H1 (cell line): ENCODE measurements around the gene CRTAP. TPM values are rescaled to one million over a fixed set of nuclear protein-coding genes. Genes with fewer than 3 reads are reported as not detected.

Experiments
- CTCF ChIA-PET: fragments of 300-600 bp; sonication (Branson Sonifier 250); formaldehyde crosslinking; loops from one replicate; lab custom pipeline; 2021; ENCODE audit not compliant: partially characterized antibody; lab: Charles Lee
- POLR2A ChIA-PET: fragments of 300-600 bp; sonication (Branson Sonifier 250); formaldehyde crosslinking; loops from one replicate; lab custom pipeline; 2021; ENCODE audit warnings: inconsistent platforms; ENCODE audit not compliant: partially characterized antibody; lab: Charles Lee
- DNase-seq, 2 experiments: peaks; one replicate each; pipeline versions ENCODE4 v3.0.0 to v3.0.0-alpha.2; 2010 to 2022; ENCODE audit warnings: low spot score in 2 of 2, low read depth in 1 of 2, mixed read lengths in 1 of 2
- FAIRE-seq: peaks from 2 replicates; lab custom pipeline; 2011; peaks lifted over from hg19 to GRCh38; lab: Jason Lieb, UNC
- H2AFZ ChIP-seq: 2 replicates; pipeline ENCODE4 v1.8.1; 2012; ENCODE audit warnings: low read length, inconsistent platforms
- H2AK5ac ChIP-seq: 2 replicates; pipeline ENCODE4 v1.6.1; 2013; ENCODE audit warnings: low read depth, low read length
- H2BK120ac ChIP-seq: replicated peaks from 2 replicates; pipeline ENCODE3; 2013; ENCODE audit warnings: low read depth, low read length, inconsistent platforms
- H2BK12ac ChIP-seq: 2 replicates; pipeline ENCODE4 v1.6.1; 2013; ENCODE audit warnings: low read depth, low read length
- H2BK15ac ChIP-seq: 2 replicates; pipeline ENCODE4 v1.6.1; 2013; ENCODE audit warnings: low read length
- H2BK20ac ChIP-seq: 2 replicates; pipeline ENCODE4 v1.6.1; 2013; ENCODE audit warnings: low read length
- H2BK5ac ChIP-seq: 2 replicates; pipeline ENCODE4 v1.6.1; 2013; ENCODE audit warnings: low read depth, low read length
- H3K14ac ChIP-seq: 2 replicates; pipeline ENCODE4 v1.6.1; 2013; ENCODE audit warnings: inconsistent platforms; ENCODE audit not compliant: insufficient read length
- H3K18ac ChIP-seq: 2 replicates; pipeline ENCODE4 v1.6.1; 2013; ENCODE audit warnings: low read length; ENCODE audit errors: extremely low read depth
- H3K23ac ChIP-seq: 2 replicates; pipeline ENCODE4 v1.6.1; 2013; ENCODE audit warnings: inconsistent platforms; ENCODE audit not compliant: insufficient read length
- H3K23me2 ChIP-seq: 2 replicates; pipeline ENCODE4 v1.6.1; 2013; ENCODE audit warnings: low read depth, low read length
- H3K27ac ChIP-seq: 2 replicates; pipeline ENCODE4 v1.6.1; 2011; ENCODE audit warnings: low read depth, low read length, inconsistent platforms
- H3K27me3 ChIP-seq, 4 experiments: replicated peaks in 1 of 4; 1 replicate in 1 of 4; 2 replicates in 3 of 4; pipeline versions ENCODE4 v1.6.1 to v1.8.1; 2011 to 2013; ENCODE audit warnings: low read length in 3 of 4, mild to moderate bottlenecking in 3 of 4, inconsistent platforms in 2 of 4, mixed read lengths in 2 of 4, moderate library complexity in 1 of 4; ENCODE audit not compliant: control insufficient read depth in 3 of 4, insufficient read depth in 3 of 4; ENCODE audit errors: extremely low read depth in 1 of 4
- H3K36me3 ChIP-seq, 4 experiments: 2 replicates each; pipeline versions ENCODE4 v1.6.1 to v1.8.1; 2011 to 2013; ENCODE audit warnings: mild to moderate bottlenecking in 4 of 4, low read length in 3 of 4, moderate library complexity in 2 of 4, control low read depth in 1 of 4, inconsistent platforms in 1 of 4; ENCODE audit not compliant: insufficient read depth in 4 of 4, control insufficient read depth in 2 of 4
- H3K4ac ChIP-seq: replicated peaks from 2 replicates; pipeline ENCODE3; 2013; ENCODE audit warnings: low read length, low read depth, mixed read lengths, inconsistent platforms; ENCODE audit not compliant: insufficient read length
- H3K4me1 ChIP-seq, 4 experiments: replicated peaks in 1 of 4; 1 replicate in 1 of 4; 2 replicates in 3 of 4; pipeline versions ENCODE4 v1.6.1 to v1.8.1; 2011 to 2013; ENCODE audit warnings: low read length in 3 of 4, inconsistent platforms in 2 of 4, mixed read lengths in 1 of 4; ENCODE audit not compliant: insufficient read depth in 4 of 4, control insufficient read depth in 3 of 4
- H3K4me2 ChIP-seq, 2 experiments: 2 replicates each; pipeline versions ENCODE4 v1.6.1 to v1.8.1; 2011 to 2013; ENCODE audit warnings: low read depth in 2 of 2, low read length in 2 of 2, control low read depth in 1 of 2, inconsistent platforms in 1 of 2, mild to moderate bottlenecking in 1 of 2; ENCODE audit not compliant: insufficient read depth in 1 of 2
- H3K4me3 ChIP-seq, 4 experiments: fragments of 200-600, 300-600 bp in 1 of 4; sonication (generic), shearing (Covaris generic), sonication (Bioruptor Twin) in 1 of 4; 2 replicates each; pipeline versions ENCODE4 v1.5.1 to v1.8.1; 2011 to 2016; ENCODE audit warnings: low read length in 4 of 4, low read depth in 3 of 4, control low read depth in 2 of 4, inconsistent platforms in 2 of 4, mild to moderate bottlenecking in 2 of 4, mixed read lengths in 1 of 4, moderate library complexity in 1 of 4; ENCODE audit not compliant: insufficient read depth in 2 of 4; ENCODE audit errors: extremely low read depth in 1 of 4
- H3K56ac ChIP-seq: replicated peaks from 2 replicates; pipeline ENCODE3; 2013; ENCODE audit warnings: low read depth, mild to moderate bottlenecking, mixed read lengths, low read length, inconsistent platforms; ENCODE audit not compliant: insufficient read length
- H3K79me1 ChIP-seq: 2 replicates; pipeline ENCODE4 v1.6.1; 2013; ENCODE audit warnings: low read depth, low read length, control low read depth
- H3K79me2 ChIP-seq, 2 experiments: 2 replicates each; pipeline versions ENCODE4 v1.6.1 to v1.8.1; 2012 to 2013; ENCODE audit warnings: low read length in 2 of 2, mild to moderate bottlenecking in 2 of 2, inconsistent platforms in 1 of 2; ENCODE audit not compliant: insufficient read depth in 2 of 2, control insufficient read depth in 1 of 2
- H3K9ac ChIP-seq, 4 experiments: replicated peaks in 1 of 4; 1 replicate in 1 of 4; 2 replicates in 3 of 4; pipeline versions ENCODE4 v1.6.1 to v1.8.1; 2011 to 2013; ENCODE audit warnings: low read depth in 3 of 4, low read length in 3 of 4, control low read depth in 2 of 4, mild to moderate bottlenecking in 2 of 4, moderate library complexity in 2 of 4, inconsistent platforms in 1 of 4; ENCODE audit errors: extremely low read depth in 1 of 4
- H3K9me3 ChIP-seq, 2 experiments: 2 replicates each; pipeline versions ENCODE4 v1.6.1 to v1.8.1; 2012 to 2013; ENCODE audit warnings: mild to moderate bottlenecking in 2 of 2, moderate library complexity in 2 of 2, control low read depth in 1 of 2, inconsistent platforms in 1 of 2, low read depth in 1 of 2, low read length in 1 of 2, mixed read lengths in 1 of 2; ENCODE audit not compliant: insufficient read depth in 2 of 2
- H4K20me1 ChIP-seq, 2 experiments: replicated peaks in 1 of 2; 2 replicates each; pipeline versions ENCODE3 to v1.8.1; 2011 to 2013; ENCODE audit warnings: inconsistent platforms in 2 of 2, low read length in 2 of 2, mild to moderate bottlenecking in 1 of 2; ENCODE audit not compliant: insufficient read depth in 2 of 2, control insufficient read depth in 1 of 2
- H4K5ac ChIP-seq: 2 replicates; pipeline ENCODE4 v1.6.1; 2013; ENCODE audit warnings: low read length, low read depth, mixed read lengths, inconsistent platforms; ENCODE audit not compliant: insufficient read length
- H4K8ac ChIP-seq: 2 replicates; pipeline ENCODE4 v1.8.0; 2013; ENCODE audit warnings: mild to moderate bottlenecking, moderate library complexity, low read length, inconsistent platforms; ENCODE audit not compliant: insufficient read depth; ENCODE audit errors: extremely low read depth
- H4K91ac ChIP-seq: replicated peaks from 2 replicates; pipeline ENCODE3; 2013; ENCODE audit warnings: low read length, mixed read lengths, inconsistent platforms; ENCODE audit not compliant: insufficient read length
- BCL11A ChIP-seq, 2 experiments: IDR thresholded peaks; one replicate each; pipeline ENCODE4 v1.6.1; 2011; ENCODE audit warnings: low read depth in 2 of 2, low read length in 2 of 2, mild to moderate bottlenecking in 2 of 2
- CBX8 ChIP-seq: fragments of 300-800, 300-1000 bp; sonication (generic); IDR thresholded peaks from 2 replicates; pipeline ENCODE4 v1.7.1; 2016; ENCODE audit warnings: low read depth, low read length, borderline replicate concordance
- CEBPB ChIP-seq: IDR thresholded peaks from 2 replicates; pipeline ENCODE4 v1.6.1; 2012; ENCODE audit warnings: low read depth, low read length
- CTBP2 ChIP-seq: IDR thresholded peaks from 2 replicates; pipeline ENCODE4 v1.7.0; 2011; ENCODE audit warnings: borderline replicate concordance, mild to moderate bottlenecking, moderate library complexity, mixed read lengths, low read length; ENCODE audit not compliant: insufficient read depth, insufficient read length
- GABPA ChIP-seq: IDR thresholded peaks from 2 replicates; pipeline ENCODE4 v1.6.1; 2011; ENCODE audit warnings: mild to moderate bottlenecking, low read length, moderate library complexity, borderline replicate concordance; ENCODE audit not compliant: insufficient read depth
- GTF2F1 ChIP-seq: IDR thresholded peaks from 2 replicates; pipeline ENCODE4 v1.6.1; 2012; ENCODE audit warnings: low read depth, low read length, improper control_type of control experiment, borderline replicate concordance
- NRF1 ChIP-seq: IDR thresholded peaks from 2 replicates; pipeline ENCODE4 v1.6.1; 2011; ENCODE audit warnings: mild to moderate bottlenecking, low read depth, low read length, improper control_type of control experiment
- RBBP5 ChIP-seq: IDR thresholded peaks from 2 replicates; pipeline ENCODE4 v1.7.1; 2012; ENCODE audit warnings: low read depth, mild to moderate bottlenecking, inconsistent platforms, low read length, moderate library complexity, borderline replicate concordance
- RFX5 ChIP-seq: IDR thresholded peaks from 2 replicates; pipeline ENCODE4 v1.6.1; 2011; ENCODE audit warnings: low read depth, low read length, improper control_type of control experiment, borderline replicate concordance
- SP1 ChIP-seq: IDR thresholded peaks from 2 replicates; pipeline ENCODE4 v1.6.1; 2011; ENCODE audit warnings: low read depth, low read length
- SP4 ChIP-seq: IDR thresholded peaks from 2 replicates; pipeline ENCODE4 v1.6.1; 2012; ENCODE audit warnings: low read length, inconsistent platforms
- SRF ChIP-seq: IDR thresholded peaks from 2 replicates; pipeline ENCODE4 v1.6.1; 2011; ENCODE audit warnings: mild to moderate bottlenecking, low read depth, low read length, moderate library complexity
- YY1 ChIP-seq: IDR thresholded peaks from 2 replicates; pipeline ENCODE4 v1.6.1; 2011; ENCODE audit warnings: low read depth, mild to moderate bottlenecking, low read length
- ZNF274 ChIP-seq: IDR thresholded peaks from 2 replicates; pipeline ENCODE4 v1.7.0; 2012; ENCODE audit warnings: low read length, borderline replicate concordance; ENCODE audit errors: extremely low read depth
- WGBS, 2 experiments: shearing (Covaris generic) in 1 of 2; methylation state at CpG; one replicate each; pipeline versions ENCODE4 v1.1.6 to v1.1.7; 2013 to 2015; ENCODE audit warnings: low lambda C conversion rate in 2 of 2, mixed read lengths in 2 of 2, inconsistent platforms in 1 of 2, low coverage in 1 of 2, missing lambda C conversion rate in 1 of 2; ENCODE audit not compliant: insufficient replicate concordance in 2 of 2, insufficient coverage in 1 of 2, insufficient read length in 1 of 2; ENCODE audit errors: extremely low coverage in 1 of 2, missing lambda C conversion rate in 1 of 2; 5-methylcytosine and 5-hydroxymethylcytosine counted together
- polyA plus RNA-seq, 7 experiments: library from polyadenylated mRNA; depleted of rRNA in 3 of 7; stranded (reverse) in 5 of 7; unstranded in 2 of 7; fragments of >200 nt in 5 of 7; fragments of 200-250 nt in 2 of 7; gene quantifications; 1 replicate in 5 of 7; 2 replicates in 1 of 7; 4 replicates in 1 of 7; pipeline versions ENCODE4 v1.2.1 to v1.2.3, GENCODE V29; 2011 to 2013; ENCODE audit warnings: missing spikeins in 2 of 7, mixed read lengths in 2 of 7
- total RNA-seq: library from RNA; stranded (reverse); fragmentation: NEBNext Ultra II Directional; extraction: Animal tissue kit (Norgen Biotek cat#: 25700); gene quantifications from 2 replicates; pipeline ENCODE4 v1.2.1, GENCODE V29; 2021
- TF ChIP-seq, protein P1 (sequence below): IDR thresholded peaks from 2 replicates; pipeline ENCODE4 v1.6.1; 2012; ENCODE audit warnings: inconsistent platforms

The CRTAP gene
- total and polyA plus RNA-seq, 2 of the 8 experiments (the other 6 are each of a cell fraction or from before 2014, with no cell fraction given) = 159 to 188 TPM

DNA sequence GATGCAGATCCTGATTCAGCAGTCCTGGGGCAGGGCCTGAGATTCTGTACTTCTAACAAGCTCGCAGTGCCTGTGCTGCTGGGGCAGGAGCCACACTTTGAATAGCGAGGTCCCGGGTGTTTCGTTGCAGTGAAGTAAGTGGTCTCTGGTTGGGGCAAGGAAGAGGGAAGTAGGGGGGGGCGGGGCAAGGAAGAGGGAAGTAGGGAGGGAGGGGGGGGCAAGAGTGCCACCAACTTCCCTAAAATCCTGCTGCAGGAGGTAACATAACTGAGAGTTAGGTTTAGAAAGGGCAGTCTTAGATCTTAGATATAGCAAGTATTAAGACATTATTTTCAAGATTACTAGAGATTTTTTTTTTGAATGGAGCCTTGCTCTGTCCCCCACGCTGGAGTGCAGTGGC, 35.5 kb downstream of the CRTAP start:
- Histone ChIP-seq H3K27me3 (no peaks in the 10 kb centered on the region), H3K36me3 (no peaks in the 10 kb centered on the region; a peak in 1 of 8 replicates), H2AFZ (no peak overlapping the region), H3K4me3 (no peak overlapping the region), H3K4me1 (no peaks in the 10 kb centered on the region), H3K14ac (no peak overlapping the region), H2BK15ac (no peak overlapping the region), H2AK5ac (no peak overlapping the region), H3K23ac (no peak overlapping the region), H3K9ac (no peak overlapping the region), H3K27ac (no peak overlapping the region), H2BK20ac (no peak overlapping the region), H3K18ac (no peak overlapping the region), H2BK120ac (no peak overlapping the region), H3K9me3 (no peaks in the 10 kb centered on the region), H4K20me1 (no peaks in the 10 kb centered on the region), H3K23me2 (no peaks in the 10 kb centered on the region), H4K8ac (no peak overlapping the region), H3K56ac (no peak overlapping the region), H3K4ac (no peak overlapping the region), H4K91ac (no peak overlapping the region), H4K5ac (no peak overlapping the region), H3K4me2 (no peak overlapping the region), H3K79me1 (no peaks in the 10 kb centered on the region), H2BK12ac (no peak overlapping the region), H2BK5ac (no peak overlapping the region), H3K79me2 (0 out of 4 replicates have a peak, but pooled peaks cover 0 to 3% of the 10 kb centered on the region in 2 experiments)
- no peak for DNase-seq
- ChIA-PET CTCF (interaction anchor here (0.6 to 2.6 kb wide), 4 partner anchors 18 to 229 kb away, joined by 3 to 18 read pairs (median 5); no protein-coding TSS in a partner anchor), POLR2A (no interaction called here)
- FAIRE-seq = no peak
- 91% methylated on average over 5 of the region's 6 CpGs; no CpG with 5 or more reads in 1 of the 2 experiments for WGBS, 2 experiments
- TF ChIP-seq GTF2F1 (no peak), CTBP2 (no peak), SRF (no peak), RBBP5 (no peak), RFX5 (no peak), YY1 (no peak), NRF1 (no peak), ZNF274 (no peak), SP4 (no peak), CEBPB (no peak), GABPA (no peak), CBX8 (no peak), BCL11A (IDR thresholded peaks at IDR 0.05; ENCODE audit: low read depth in 2 of 2, low read length in 2 of 2) (no peak), SP1 (no peak)
- TF ChIP-seq, protein P1, sequence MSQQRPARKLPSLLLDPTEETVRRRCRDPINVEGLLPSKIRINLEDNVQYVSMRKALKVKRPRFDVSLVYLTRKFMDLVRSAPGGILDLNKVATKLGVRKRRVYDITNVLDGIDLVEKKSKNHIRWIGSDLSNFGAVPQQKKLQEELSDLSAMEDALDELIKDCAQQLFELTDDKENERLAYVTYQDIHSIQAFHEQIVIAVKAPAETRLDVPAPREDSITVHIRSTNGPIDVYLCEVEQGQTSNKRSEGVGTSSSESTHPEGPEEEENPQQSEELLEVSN = no peak
